ENCODE results near the gene AADACL4. TPM values are rescaled to one million over a fixed set of nuclear protein-coding genes. Genes with fewer than 3 reads are reported as not detected.
A peak's percentile ranks its signal among the peaks of the same experiment; 100 is the strongest.

The AADACL4 gene
- total RNA-seq = not detected

- H3K4me1 Mint-ChIP-seq = no peaks in the 10 kb centered on the region
- no peak within 1 kb of the TSS for H3K4me3 Mint-ChIP-seq
- H3K36me3 Mint-ChIP-seq = peaks cover 8% of the 10 kb centered on the region
- no peak within 1 kb of the TSS for H3K27ac Mint-ChIP-seq
- peaks cover 12% of the 10 kb centered on the region for H3K27me3 Mint-ChIP-seq
- no peak for ATAC-seq
- DNase-seq = no peak
- CTCF ChIA-PET = interaction anchor here (1.3 to 1.6 kb wide), 2 partner anchors 13 to 331 kb away, joined by 3 to 4 read pairs; no protein-coding TSS in a partner anchor
- H3K9me3 Mint-ChIP-seq (ENCODE audit: low read depth) = peaks cover 14% of the 10 kb centered on the region
Measured at GRCh38 chr1:12643785-12644184, at the start of gene AADACL4. Gene AADACL4, plus strand, starts transcription at chr1:12644085. Its CDS starts 462 bp downstream, at chr1:12644547.

DNA sequence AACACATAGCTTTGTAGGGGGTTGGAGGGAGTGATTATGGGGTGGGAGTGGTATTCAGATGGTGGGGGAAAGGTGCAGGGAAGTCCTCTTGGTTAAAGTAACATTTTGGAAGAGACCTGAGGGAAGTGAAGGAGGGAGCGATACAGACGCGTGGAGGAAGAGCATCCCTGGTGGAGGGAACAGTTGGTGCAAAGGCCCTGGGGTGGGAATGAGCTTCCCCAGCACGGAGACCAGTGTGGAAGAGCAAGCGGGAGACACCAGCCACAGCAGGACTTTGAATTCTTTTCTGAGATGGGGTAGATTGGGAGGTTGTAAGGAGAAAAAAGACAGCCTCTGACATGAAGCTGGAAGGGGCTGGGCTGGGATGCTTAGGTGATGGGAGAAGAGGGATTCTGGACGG, 49.4 kb upstream of the AADACL4 start:
- peaks cover 9% of the 10 kb centered on the region for H3K27me3 Mint-ChIP-seq
- H3K36me3 Mint-ChIP-seq = no peaks in the 10 kb centered on the region
- no peaks in the 10 kb centered on the region for H3K9me3 Mint-ChIP-seq (ENCODE audit: low read depth)
- CTCF ChIA-PET = interaction anchor here (0.7 to 1.9 kb wide), 2 partner anchors 10 to 24 kb away, joined by 3 to 8 read pairs; no protein-coding TSS in a partner anchor
- peaks cover 13% of the 10 kb centered on the region for H3K4me1 Mint-ChIP-seq
- ATAC-seq (no peak), DNase-seq (no peak)
- H3K4me3 Mint-ChIP-seq = peak overlapping the region; percentile 44
- no peak overlapping the region for H3K27ac Mint-ChIP-seq

GRCh38 chr1:12594966-12595756, 48.7 kb upstream of the AADACL4 start:
- Mint-ChIP-seq H3K36me3 (no peaks in the 10 kb centered on the region), H3K27me3 (peaks cover 9% of the 10 kb centered on the region), H3K4me3 (peak overlapping the region; percentile 44), H3K9me3 (ENCODE audit: low read depth) (no peaks in the 10 kb centered on the region), H3K4me1 (peaks cover 13% of the 10 kb centered on the region), H3K27ac (no peak overlapping the region)
- ATAC-seq = peak; percentile 67
- CTCF ChIA-PET = interaction anchor here (0.7 to 1.9 kb wide), 2 partner anchors 9 to 24 kb away, joined by 3 to 8 read pairs; no protein-coding TSS in a partner anchor
- DNase-seq = no peak

GRCh38 chr1:12595757-12596006, 48.2 kb upstream of the AADACL4 start:
- no peak for DNase-seq
- no peak for ATAC-seq
- no peak overlapping the region for H3K27ac Mint-ChIP-seq
- CTCF ChIA-PET = interaction anchor here (1.7 to 1.9 kb wide), 2 partner anchors 8 to 23 kb away, joined by 4 to 8 read pairs; no protein-coding TSS in a partner anchor
- no peaks in the 10 kb centered on the region for H3K36me3 Mint-ChIP-seq
- H3K4me1 Mint-ChIP-seq = peaks cover 13% of the 10 kb centered on the region
- H3K4me3 Mint-ChIP-seq = no peak overlapping the region
- peaks cover 9% of the 10 kb centered on the region for H3K27me3 Mint-ChIP-seq
- no peaks in the 10 kb centered on the region for H3K9me3 Mint-ChIP-seq (ENCODE audit: low read depth)

DNA sequence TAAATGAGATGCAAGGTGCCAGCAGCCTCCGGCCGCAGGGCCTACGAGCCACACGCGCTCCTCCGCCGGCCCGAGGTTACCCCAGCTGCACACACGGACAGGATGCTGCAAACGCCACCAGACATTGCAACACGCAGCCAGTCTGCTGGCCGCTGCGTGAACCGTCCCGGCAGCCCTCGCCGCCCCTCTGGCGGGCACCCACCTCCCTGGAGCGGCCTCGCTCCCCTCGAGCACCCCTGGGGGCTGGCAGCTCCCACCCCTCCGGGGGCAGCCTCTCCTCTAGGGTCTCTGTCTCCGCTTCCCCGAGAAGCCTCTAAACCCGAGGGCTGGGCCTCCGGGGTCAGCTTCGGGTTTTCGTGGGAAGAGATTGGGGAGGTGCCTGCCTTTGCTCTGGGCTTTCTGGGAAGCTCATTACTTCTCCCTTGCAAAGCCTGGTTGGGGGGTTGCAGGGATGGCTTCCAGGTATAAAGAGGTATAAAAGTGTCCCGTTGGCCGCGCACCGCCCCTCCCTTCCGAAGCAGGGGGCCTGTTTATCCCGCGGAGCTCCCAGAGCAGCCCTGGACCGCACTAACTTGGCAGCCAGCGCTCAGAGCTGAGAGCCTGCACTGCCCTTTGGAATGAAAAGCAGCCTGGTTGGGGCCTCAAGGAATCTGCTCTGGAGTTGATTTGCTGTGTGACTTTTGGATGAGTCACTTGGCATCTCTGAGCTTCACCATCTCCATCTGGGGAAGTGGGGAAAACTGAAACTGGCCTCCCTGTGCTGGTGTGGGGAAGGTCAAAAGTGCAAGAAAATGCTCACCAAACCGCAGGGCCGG, 47.7 kb upstream of the AADACL4 start:
- H3K4me1 Mint-ChIP-seq = peaks cover 13% of the 10 kb centered on the region
- no peak overlapping the region for H3K27ac Mint-ChIP-seq
- DNase-seq (no peak), ATAC-seq (no peak)
- no peaks in the 10 kb centered on the region for H3K36me3 Mint-ChIP-seq
- H3K27me3 Mint-ChIP-seq = peaks cover 9% of the 10 kb centered on the region
- no peaks in the 10 kb centered on the region for H3K9me3 Mint-ChIP-seq (ENCODE audit: low read depth)
- CTCF ChIA-PET = interaction anchor here (1.7 to 1.9 kb wide), 2 partner anchors 8 to 23 kb away, joined by 4 to 8 read pairs; no protein-coding TSS in a partner anchor
- H3K4me3 Mint-ChIP-seq = no peak overlapping the region

DNA sequence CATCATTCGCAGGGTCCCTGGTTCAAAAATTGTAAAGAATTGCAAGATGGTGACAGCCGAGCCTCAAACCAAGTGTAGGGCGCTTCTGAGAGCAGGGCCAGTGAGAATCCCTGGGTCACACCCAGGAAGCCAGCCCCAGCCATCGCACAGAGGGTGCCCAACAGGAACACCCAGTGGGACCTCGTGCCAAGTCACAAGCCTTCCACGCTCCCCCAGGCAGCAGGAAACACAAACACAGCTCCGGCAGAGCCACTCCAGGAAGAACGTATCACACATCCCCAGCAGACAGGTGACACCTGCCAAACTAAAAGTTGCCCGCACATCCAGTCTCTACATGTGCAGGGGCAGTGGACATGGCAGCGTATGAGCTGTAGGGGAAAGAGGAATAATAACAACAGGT, 46.1 kb upstream of the AADACL4 start:
- ATAC-seq = no peak
- Mint-ChIP-seq H3K27ac (no peak overlapping the region), H3K27me3 (peaks cover 9% of the 10 kb centered on the region), H3K36me3 (no peaks in the 10 kb centered on the region), H3K4me1 (peaks cover 20% of the 10 kb centered on the region), H3K4me3 (no peak overlapping the region), H3K9me3 (ENCODE audit: low read depth) (no peaks in the 10 kb centered on the region)
- no peak for DNase-seq
- CTCF ChIA-PET = interaction anchor here (0.9 to 1.9 kb wide), 3 partner anchors 23 to 283 kb away, joined by 3 to 8 read pairs (median 4); no protein-coding TSS in a partner anchor

GRCh38 chr1:12598974-12599373, 44.9 kb upstream of the AADACL4 start:
- no peaks in the 10 kb centered on the region for H3K36me3 Mint-ChIP-seq
- no peak overlapping the region for H3K4me3 Mint-ChIP-seq
- ATAC-seq = no peak
- H3K4me1 Mint-ChIP-seq = peaks cover 32% of the 10 kb centered on the region
- H3K27ac Mint-ChIP-seq = no peak overlapping the region
- no peak for DNase-seq
- H3K27me3 Mint-ChIP-seq = peaks cover 9% of the 10 kb centered on the region
- no peaks in the 10 kb centered on the region for H3K9me3 Mint-ChIP-seq (ENCODE audit: low read depth)
- CTCF ChIA-PET = interaction anchor here (1.2 to 1.9 kb wide), 2 partner anchors 21 to 284 kb away, joined by 3 to 8 read pairs; no protein-coding TSS in a partner anchor

GRCh38 chr1:12599657-12600056, 44.2 kb upstream of the AADACL4 start:
- Mint-ChIP-seq H3K9me3 (ENCODE audit: low read depth) (no peaks in the 10 kb centered on the region), H3K4me3 (no peak overlapping the region), H3K36me3 (peaks cover 4% of the 10 kb centered on the region), H3K27me3 (peaks cover 5% of the 10 kb centered on the region), H3K27ac (no peak overlapping the region), H3K4me1 (peaks cover 35% of the 10 kb centered on the region)
- CTCF ChIA-PET = interaction anchor here (1.9 kb wide), 1 partner anchor 21 kb away, joined by 8 read pairs; no protein-coding TSS in a partner anchor
- ATAC-seq (no peak), DNase-seq (no peak)

GRCh38 chr1:12600335-12600734, 43.5 kb upstream of the AADACL4 start:
- ATAC-seq (no peak), DNase-seq (no peak)
- Mint-ChIP-seq H3K4me1 (peaks cover 36% of the 10 kb centered on the region), H3K36me3 (peaks cover 4% of the 10 kb centered on the region), H3K27me3 (peaks cover 3% of the 10 kb centered on the region), H3K9me3 (ENCODE audit: low read depth) (no peaks in the 10 kb centered on the region), H3K27ac (no peak overlapping the region), H3K4me3 (no peak overlapping the region)
- CTCF ChIA-PET = interaction anchor here (0.7 to 5.2 kb wide), 7 partner anchors 13 to 286 kb away, joined by 3 to 91 read pairs (median 4); partner anchors contain the start of gene DHRS3

GRCh38 chr1:12600880-12601633, 42.8 kb upstream of the AADACL4 start:
- CTCF ChIA-PET = interaction anchor here (0.7 to 5.2 kb wide), 16 partner anchors 11 to 307 kb away, joined by 3 to 91 read pairs (median 4); partner anchors contain the start of gene DHRS3
- DNase-seq (peak; percentile 64), ATAC-seq (no peak)
- H3K27me3 Mint-ChIP-seq = peaks cover 3% of the 10 kb centered on the region
- H3K27ac Mint-ChIP-seq = no peak overlapping the region
- H3K9me3 Mint-ChIP-seq (ENCODE audit: low read depth) = no peaks in the 10 kb centered on the region
- peaks cover 34% of the 10 kb centered on the region for H3K4me1 Mint-ChIP-seq
- H3K36me3 Mint-ChIP-seq = peaks cover 6% of the 10 kb centered on the region
- no peak overlapping the region for H3K4me3 Mint-ChIP-seq

GRCh38 chr1:12601700-12602658, 41.9 kb upstream of the AADACL4 start:
- no peak for ATAC-seq
- peaks cover 6% of the 10 kb centered on the region for H3K9me3 Mint-ChIP-seq (ENCODE audit: low read depth)
- peaks cover 3% of the 10 kb centered on the region for H3K27me3 Mint-ChIP-seq
- peaks cover 31% of the 10 kb centered on the region for H3K4me1 Mint-ChIP-seq
- H3K36me3 Mint-ChIP-seq = peaks cover 12% of the 10 kb centered on the region
- no peak overlapping the region for H3K4me3 Mint-ChIP-seq
- H3K27ac Mint-ChIP-seq = no peak overlapping the region
- no peak for DNase-seq
- CTCF ChIA-PET = interaction anchor here (0.9 to 5.2 kb wide), 12 partner anchors 16 to 308 kb away, joined by 3 to 91 read pairs (median 4); partner anchors contain the start of gene DHRS3

GRCh38 chr1:12602659-12603024, 41.2 kb upstream of the AADACL4 start:
- no peak for DNase-seq
- Mint-ChIP-seq H3K4me3 (no peak overlapping the region), H3K27me3 (no peaks in the 10 kb centered on the region), H3K4me1 (peaks cover 29% of the 10 kb centered on the region), H3K9me3 (ENCODE audit: low read depth) (peaks cover 6% of the 10 kb centered on the region), H3K36me3 (peaks cover 15% of the 10 kb centered on the region), H3K27ac (no peak overlapping the region)
- CTCF ChIA-PET = interaction anchor here (1.5 to 5.2 kb wide), 3 partner anchors 15 to 92 kb away, joined by 6 to 91 read pairs (median 11); partner anchors contain the start of gene DHRS3
- ATAC-seq = no peak

Measured in activated CD8-positive, alpha-beta memory T cell treated with anti-CD3 and anti-CD28 coated beads, Interleukin-2, amount 10 ng/mL, durations not matched to agents 7 days and 5 days (primary cell).